ENCODE results near the gene KRT33B.
"Not testable (repeated sequence)": the region's sequence is repeated elsewhere in the genome, so short reads cannot be mapped to it uniquely, and the experiment has no call there.

The KRT33B gene

GRCh38 chr17:41393826-41394225 is 24.2 kb upstream of the KRT33B start:
- DNase-seq (ENCODE audit: low read depth in 2 of 2), result no peak

- DNase-seq (ENCODE audit: low read depth in 2 of 2), result no peak
These were observed 23.7 kb upstream of the KRT33B start for GRCh38 chr17:41393294-41393693.

- no peak for DNase-seq (ENCODE audit: low read depth in 2 of 2)
These were observed 22.7 kb upstream of the KRT33B start for GRCh38 chr17:41392278-41392677.

- no peak for DNase-seq (ENCODE audit: low read depth in 2 of 2)
These were observed 21.9 kb upstream of the KRT33B start for GRCh38 chr17:41391535-41391934.

GRCh38 chr17:41390411-41390938 is 20.9 kb upstream of the KRT33B start:
- DNase-seq (ENCODE audit: low read depth in 2 of 2), result no peak

GRCh38 chr17:41387670-41388069 is 18.1 kb upstream of the KRT33B start:
- DNase-seq (ENCODE audit: low read depth in 2 of 2), result no peak

- DNase-seq (ENCODE audit: low read depth in 2 of 2), result no peak
These were observed 16.6 kb upstream of the KRT33B start for GRCh38 chr17:41386227-41386626.

- no peak for DNase-seq (ENCODE audit: low read depth in 2 of 2)
These were observed 14.1 kb upstream of the KRT33B start for GRCh38 chr17:41383690-41384089.

GRCh38 chr17:41382394-41382793 is 12.8 kb upstream of the KRT33B start:
- no peak for DNase-seq (ENCODE audit: low read depth in 2 of 2)

- DNase-seq (ENCODE audit: low read depth in 2 of 2), result not testable (repeated sequence)
These were observed 12.3 kb upstream of the KRT33B start, which contains the start of gene KRT34 for GRCh38 chr17:41381943-41382342. Gene KRT34 (minus strand): TSS chr17:41382306. CDS start chr17:41382246, 60 bp downstream.

- DNase-seq (ENCODE audit: low read depth in 2 of 2), result not testable (repeated sequence)
These were observed 10.5 kb upstream of the KRT33B start for GRCh38 chr17:41380091-41380490.

- no peak for DNase-seq (ENCODE audit: low read depth in 2 of 2)
These were observed 7.9 kb upstream of the KRT33B start for GRCh38 chr17:41377546-41377945.

- no peak for DNase-seq (ENCODE audit: low read depth in 2 of 2)
These were observed 590 bp downstream of the KRT33B start for GRCh38 chr17:41369023-41369422.

- no peak for DNase-seq (ENCODE audit: low read depth in 2 of 2)
These were observed 2.1 kb downstream of the KRT33B start for GRCh38 chr17:41367426-41368075.

- no peak for DNase-seq (ENCODE audit: low read depth in 2 of 2)
These were observed 3.5 kb downstream of the KRT33B start for GRCh38 chr17:41366070-41366469.

GRCh38 chr17:41363881-41364280 is 5.7 kb downstream of the KRT33B start:
- DNase-seq (ENCODE audit: low read depth in 2 of 2), result no peak

- DNase-seq (ENCODE audit: low read depth in 2 of 2), result no peak
These were observed 9.2 kb downstream of the KRT33B start for GRCh38 chr17:41360296-41360995.

- DNase-seq (ENCODE audit: low read depth in 2 of 2), result no peak
These were observed 15.1 kb downstream of the KRT33B start for GRCh38 chr17:41354536-41354935.

- no peak for DNase-seq (ENCODE audit: low read depth in 2 of 2)
These were observed 16.8 kb downstream of the KRT33B start for GRCh38 chr17:41352597-41353366.

- DNase-seq (ENCODE audit: low read depth in 2 of 2), result no peak
These were observed 18.4 kb downstream of the KRT33B start for GRCh38 chr17:41351177-41351576.

- DNase-seq (ENCODE audit: low read depth in 2 of 2), result not testable (repeated sequence)
These were observed 19.2 kb downstream of the KRT33B start, which contains the start of gene KRT33A for GRCh38 chr17:41350381-41350878. Gene KRT33A (minus strand): TSS chr17:41350828. CDS start chr17:41350767, 61 bp downstream.
